ENCODE results near the gene RET.

Gene RET

GRCh38 chr10:43038783-43039623, 37.9 kb upstream of the RET start:
- Histone ChIP-seq H3K27ac (ENCODE audit: low read length) (no peak overlapping the region), H3K4me3 (ENCODE audit: low read depth in 1 of 2, low read length in 2 of 2) (no peak overlapping the region), H4K20me1 (ENCODE audit: insufficient read depth, low read length) (no peaks in the 10 kb centered on the region), H3K79me2 (ENCODE audit: insufficient read depth, low read length) (no peaks in the 10 kb centered on the region), H3K9ac (ENCODE audit: low read depth, low read length) (no peak overlapping the region), H3K27me3 (ENCODE audit: insufficient read depth, low read length, poor library complexity) (no peaks in the 10 kb centered on the region), H3K36me3 (ENCODE audit: insufficient read depth, low read length) (no peaks in the 10 kb centered on the region), H3K4me1 (ENCODE audit: insufficient read depth, low read length) (peaks cover 6% of the 10 kb centered on the region), H3K4me2 (ENCODE audit: insufficient read depth, low read length) (no peak overlapping the region), H3K9me3 (ENCODE audit: insufficient read depth, low read length, severe bottlenecking) (no peaks in the 10 kb centered on the region), H2AFZ (ENCODE audit: low read depth, low read length) (no peak overlapping the region)
- ATAC-seq (ENCODE audit: insufficient read depth, low read depth): peak; percentile 41
- no peak for DNase-seq
- TF ChIP-seq EZH2 (IDR thresholded peaks at IDR 0.05; ENCODE audit: borderline replicate concordance, low read depth, low read length, severe bottlenecking): no peak
- TF ChIP-seq, protein P1, sequence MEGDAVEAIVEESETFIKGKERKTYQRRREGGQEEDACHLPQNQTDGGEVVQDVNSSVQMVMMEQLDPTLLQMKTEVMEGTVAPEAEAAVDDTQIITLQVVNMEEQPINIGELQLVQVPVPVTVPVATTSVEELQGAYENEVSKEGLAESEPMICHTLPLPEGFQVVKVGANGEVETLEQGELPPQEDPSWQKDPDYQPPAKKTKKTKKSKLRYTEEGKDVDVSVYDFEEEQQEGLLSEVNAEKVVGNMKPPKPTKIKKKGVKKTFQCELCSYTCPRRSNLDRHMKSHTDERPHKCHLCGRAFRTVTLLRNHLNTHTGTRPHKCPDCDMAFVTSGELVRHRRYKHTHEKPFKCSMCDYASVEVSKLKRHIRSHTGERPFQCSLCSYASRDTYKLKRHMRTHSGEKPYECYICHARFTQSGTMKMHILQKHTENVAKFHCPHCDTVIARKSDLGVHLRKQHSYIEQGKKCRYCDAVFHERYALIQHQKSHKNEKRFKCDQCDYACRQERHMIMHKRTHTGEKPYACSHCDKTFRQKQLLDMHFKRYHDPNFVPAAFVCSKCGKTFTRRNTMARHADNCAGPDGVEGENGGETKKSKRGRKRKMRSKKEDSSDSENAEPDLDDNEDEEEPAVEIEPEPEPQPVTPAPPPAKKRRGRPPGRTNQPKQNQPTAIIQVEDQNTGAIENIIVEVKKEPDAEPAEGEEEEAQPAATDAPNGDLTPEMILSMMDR (IDR thresholded peaks at IDR 0.05; ENCODE audit: borderline replicate concordance, extremely low read depth, low read length, poor library complexity, severe bottlenecking): no peak

DNA sequence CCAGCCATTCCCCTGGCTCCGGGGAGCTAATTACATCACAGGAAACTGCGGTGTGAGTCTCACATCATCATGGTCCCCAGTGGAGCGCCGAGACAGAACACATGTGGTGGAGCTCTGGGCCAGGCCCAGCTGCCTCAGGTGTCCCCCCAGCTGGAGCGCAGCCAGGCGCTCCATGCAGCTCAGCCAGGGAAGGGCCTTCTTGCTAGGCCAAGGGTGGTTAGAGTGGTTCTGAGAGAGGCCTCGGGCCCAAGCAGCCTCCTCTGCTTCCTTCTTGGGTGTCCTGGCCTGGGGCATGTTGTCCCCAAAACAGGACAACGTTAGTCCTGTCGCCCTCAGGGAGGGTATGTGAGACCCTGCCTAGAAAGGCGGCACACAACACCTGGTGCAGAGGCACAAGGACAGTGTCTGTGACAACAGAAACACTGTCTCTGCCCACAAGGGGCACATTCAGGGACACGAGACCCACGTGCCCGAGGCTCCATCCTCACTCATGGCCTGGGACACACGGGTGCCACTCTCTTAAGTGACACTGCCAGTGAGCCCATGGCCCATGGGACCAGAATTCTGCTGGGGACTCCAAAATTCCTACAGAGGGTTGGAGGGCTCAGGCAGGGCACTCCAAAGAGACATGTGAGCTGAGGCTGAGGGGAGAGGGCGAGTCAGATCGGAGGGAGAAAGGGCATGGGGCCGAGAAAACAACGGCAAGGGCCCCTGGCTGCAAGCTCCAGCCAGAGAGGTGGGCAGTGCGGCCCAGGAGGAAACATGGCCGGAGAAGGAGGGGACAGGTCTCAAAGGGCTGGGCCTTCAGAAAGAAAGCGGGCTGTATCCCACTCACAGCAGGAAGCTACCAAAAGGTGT, 37.0 kb upstream of the RET start:
- Histone ChIP-seq H3K79me2 (ENCODE audit: insufficient read depth, low read length) (no peaks in the 10 kb centered on the region), H3K9ac (ENCODE audit: low read depth, low read length) (no peak overlapping the region), H3K4me1 (ENCODE audit: insufficient read depth, low read length) (peaks cover 6% of the 10 kb centered on the region), H3K9me3 (ENCODE audit: insufficient read depth, low read length, severe bottlenecking) (no peaks in the 10 kb centered on the region), H4K20me1 (ENCODE audit: insufficient read depth, low read length) (no peaks in the 10 kb centered on the region), H3K27ac (ENCODE audit: low read length) (peak overlapping the region; percentile 52), H3K4me3 (ENCODE audit: low read depth in 1 of 2, low read length in 2 of 2) (no peak overlapping the region), H3K4me2 (ENCODE audit: insufficient read depth, low read length) (no peak overlapping the region), H3K36me3 (ENCODE audit: insufficient read depth, low read length) (no peaks in the 10 kb centered on the region), H3K27me3 (ENCODE audit: insufficient read depth, low read length, poor library complexity) (no peaks in the 10 kb centered on the region), H2AFZ (ENCODE audit: low read depth, low read length) (no peak overlapping the region)
- peak; percentile 87 for ATAC-seq (ENCODE audit: insufficient read depth, low read depth)
- peak; percentile 69 for DNase-seq
- no peak for TF ChIP-seq EZH2 (IDR thresholded peaks at IDR 0.05; ENCODE audit: borderline replicate concordance, low read depth, low read length, severe bottlenecking)
- TF ChIP-seq, protein P1 (IDR thresholded peaks at IDR 0.05; ENCODE audit: borderline replicate concordance, extremely low read depth, low read length, poor library complexity, severe bottlenecking): no peak

DNA sequence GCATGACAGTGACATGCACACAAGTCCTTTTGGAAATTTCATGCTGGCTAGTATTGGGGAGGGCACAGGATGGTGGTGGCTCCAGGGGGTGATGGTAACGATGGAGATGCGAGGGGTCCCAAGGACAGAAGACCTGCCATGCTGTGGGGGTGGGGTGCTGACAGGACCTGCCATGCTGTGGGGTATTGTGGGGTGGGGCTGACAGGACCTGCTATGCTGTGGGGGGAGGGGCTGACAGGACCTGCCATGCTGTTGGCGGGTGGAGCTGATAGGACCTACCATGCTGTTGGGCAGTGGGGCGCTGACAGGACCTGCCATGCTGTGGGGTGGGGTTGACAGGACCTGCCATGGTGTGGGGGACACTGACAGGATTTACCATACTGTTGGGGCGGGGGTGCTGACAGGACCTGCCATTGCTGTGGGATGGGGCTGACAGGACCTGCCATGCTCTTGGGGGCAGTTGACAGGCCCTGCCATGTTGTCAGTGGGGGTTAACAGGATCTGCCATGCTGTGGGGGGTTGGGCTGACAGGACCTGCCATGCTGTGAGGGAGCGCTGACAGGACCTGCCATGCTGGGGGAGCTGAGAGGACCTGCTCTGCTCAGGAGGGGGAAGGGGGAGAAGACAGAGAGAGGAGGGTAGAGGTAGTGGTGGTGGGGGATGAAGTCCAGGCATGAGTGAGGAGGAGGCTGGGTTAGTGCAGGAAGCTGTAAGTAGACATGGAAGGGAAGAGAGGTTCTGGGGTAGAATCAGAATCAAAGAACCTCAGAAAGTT, 36.2 kb upstream of the RET start:
- no peak for TF ChIP-seq EZH2 (IDR thresholded peaks at IDR 0.05; ENCODE audit: borderline replicate concordance, low read depth, low read length, severe bottlenecking)
- TF ChIP-seq, protein P1 (IDR thresholded peaks at IDR 0.05; ENCODE audit: borderline replicate concordance, extremely low read depth, low read length, poor library complexity, severe bottlenecking): no peak
- ATAC-seq (ENCODE audit: insufficient read depth, low read depth) (no peak), DNase-seq (no peak)
- no peaks in the 10 kb centered on the region for H3K79me2 ChIP-seq (ENCODE audit: insufficient read depth, low read length)
- peaks cover 6% of the 10 kb centered on the region for H3K4me1 ChIP-seq (ENCODE audit: insufficient read depth, low read length)
- H3K36me3 ChIP-seq (ENCODE audit: insufficient read depth, low read length): no peaks in the 10 kb centered on the region
- H2AFZ ChIP-seq (ENCODE audit: low read depth, low read length): no peak overlapping the region
- H4K20me1 ChIP-seq (ENCODE audit: insufficient read depth, low read length): no peaks in the 10 kb centered on the region
- no peak overlapping the region for H3K9ac ChIP-seq (ENCODE audit: low read depth, low read length)
- H3K4me2 ChIP-seq (ENCODE audit: insufficient read depth, low read length): no peak overlapping the region
- H3K9me3 ChIP-seq (ENCODE audit: insufficient read depth, low read length, severe bottlenecking): no peaks in the 10 kb centered on the region
- H3K4me3 ChIP-seq (ENCODE audit: low read depth in 1 of 2, low read length in 2 of 2): no peak overlapping the region
- no peaks in the 10 kb centered on the region for H3K27me3 ChIP-seq (ENCODE audit: insufficient read depth, low read length, poor library complexity)
- no peak overlapping the region for H3K27ac ChIP-seq (ENCODE audit: low read length)

Measured in DND-41 (cell line).